RWPE2 (cell line): Measurements from ENCODE around the gene PEAK1.
A peak's percentile ranks its signal among the peaks of the same experiment; 100 is the strongest.

ENCODE experiments used
- ATAC-seq: fragments of 200-7000 bp; cut with Tn5 transposase; 3 replicates; pipeline ENCODE4 v1.9.1; 2021; ENCODE audit warnings: low read depth
- DNase-seq: peaks from one replicate; pipeline ENCODE4 v3.0.0-alpha.2; 2020; ENCODE audit warnings: low spot score
- H3K27ac ChIP-seq: fragments of 450-650 bp; 2 replicates; pipeline ENCODE4 v1.5.1; 2017; ENCODE audit warnings: mild to moderate bottlenecking; ENCODE audit not compliant: poor library complexity, severe bottlenecking
- H3K27me3 ChIP-seq: fragments of 250-450 bp; sonication (Bioruptor Pico); 2 replicates; pipeline ENCODE4 v1.5.1; 2021; ENCODE audit warnings: mild to moderate bottlenecking, moderate library complexity; ENCODE audit not compliant: insufficient read depth, poor library complexity, severe bottlenecking
- H3K36me3 ChIP-seq: fragments of 250-450 bp; sonication (Bioruptor Pico); 2 replicates; pipeline ENCODE4 v1.5.1; 2020; ENCODE audit warnings: low read depth, mild to moderate bottlenecking, moderate library complexity
- H3K4me1 ChIP-seq: fragments of 250-450 bp; sonication (Bioruptor Pico); 2 replicates; pipeline ENCODE4 v1.5.1; 2021; ENCODE audit warnings: mild to moderate bottlenecking, moderate library complexity; ENCODE audit not compliant: insufficient read depth, poor library complexity, severe bottlenecking
- H3K4me3 ChIP-seq: fragments of 250-450 bp; sonication (Bioruptor Pico); 2 replicates; pipeline ENCODE4 v1.5.1; 2021; ENCODE audit warnings: mild to moderate bottlenecking, moderate library complexity; ENCODE audit not compliant: severe bottlenecking
- H3K9me3 ChIP-seq: fragments of 250-450 bp; sonication (Bioruptor Pico); 2 replicates; pipeline ENCODE4 v1.5.1; 2021; ENCODE audit warnings: mild to moderate bottlenecking, moderate library complexity; ENCODE audit not compliant: severe bottlenecking
- TF ChIP-seq, protein P1 (sequence below): fragments of 450-650 bp; IDR thresholded peaks from one replicate; pipeline ENCODE4 v1.5.1; 2017; ENCODE audit warnings: mild to moderate bottlenecking, moderate library complexity; ENCODE audit not compliant: poor library complexity, severe bottlenecking

Gene PEAK1

GRCh38 chr15:77064539-77065308 is 355.2 kb downstream of the PEAK1 start:
- ATAC-seq (peak; percentile 78), DNase-seq (no peak)
- peak overlapping the region; percentile 61 for H3K27ac ChIP-seq
- TF ChIP-seq, protein P1, sequence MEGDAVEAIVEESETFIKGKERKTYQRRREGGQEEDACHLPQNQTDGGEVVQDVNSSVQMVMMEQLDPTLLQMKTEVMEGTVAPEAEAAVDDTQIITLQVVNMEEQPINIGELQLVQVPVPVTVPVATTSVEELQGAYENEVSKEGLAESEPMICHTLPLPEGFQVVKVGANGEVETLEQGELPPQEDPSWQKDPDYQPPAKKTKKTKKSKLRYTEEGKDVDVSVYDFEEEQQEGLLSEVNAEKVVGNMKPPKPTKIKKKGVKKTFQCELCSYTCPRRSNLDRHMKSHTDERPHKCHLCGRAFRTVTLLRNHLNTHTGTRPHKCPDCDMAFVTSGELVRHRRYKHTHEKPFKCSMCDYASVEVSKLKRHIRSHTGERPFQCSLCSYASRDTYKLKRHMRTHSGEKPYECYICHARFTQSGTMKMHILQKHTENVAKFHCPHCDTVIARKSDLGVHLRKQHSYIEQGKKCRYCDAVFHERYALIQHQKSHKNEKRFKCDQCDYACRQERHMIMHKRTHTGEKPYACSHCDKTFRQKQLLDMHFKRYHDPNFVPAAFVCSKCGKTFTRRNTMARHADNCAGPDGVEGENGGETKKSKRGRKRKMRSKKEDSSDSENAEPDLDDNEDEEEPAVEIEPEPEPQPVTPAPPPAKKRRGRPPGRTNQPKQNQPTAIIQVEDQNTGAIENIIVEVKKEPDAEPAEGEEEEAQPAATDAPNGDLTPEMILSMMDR: peak; percentile 23
- H3K9me3 ChIP-seq: no peaks in the 10 kb centered on the region
- H3K4me1 ChIP-seq: peaks cover 68% of the 10 kb centered on the region
- 0 out of 2 replicates have a peak, but pooled peaks cover 9% of the 10 kb centered on the region for H3K36me3 ChIP-seq
- H3K4me3 ChIP-seq: no peak overlapping the region
- no peaks in the 10 kb centered on the region for H3K27me3 ChIP-seq

DNA sequence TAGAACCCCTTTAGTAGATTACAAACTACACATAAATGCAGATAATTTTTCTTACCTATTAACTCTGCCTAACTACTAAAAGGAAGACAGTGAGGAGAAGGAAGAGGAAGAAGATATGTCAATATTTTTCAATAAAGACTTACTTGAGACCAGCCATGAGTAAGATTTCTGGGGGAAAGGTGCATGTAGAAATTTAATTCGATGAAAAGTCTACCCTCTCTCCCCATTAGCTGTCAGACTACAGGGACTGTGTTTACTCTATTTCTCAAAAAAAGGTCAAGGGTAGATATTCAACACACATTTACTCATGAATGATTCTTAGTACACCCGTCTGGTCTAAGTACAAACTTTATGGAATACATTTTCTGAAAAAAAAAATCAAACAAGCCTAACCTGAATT is 355.8 kb downstream of the PEAK1 start:
- Histone ChIP-seq H3K36me3 (0 out of 2 replicates have a peak, but pooled peaks cover 8% of the 10 kb centered on the region), H3K4me3 (no peak overlapping the region), H3K4me1 (peaks cover 63% of the 10 kb centered on the region), H3K9me3 (no peaks in the 10 kb centered on the region), H3K27ac (peak overlapping the region; percentile 61), H3K27me3 (no peaks in the 10 kb centered on the region)
- TF ChIP-seq, protein P1: no peak
- ATAC-seq (no peak), DNase-seq (no peak)

DNA sequence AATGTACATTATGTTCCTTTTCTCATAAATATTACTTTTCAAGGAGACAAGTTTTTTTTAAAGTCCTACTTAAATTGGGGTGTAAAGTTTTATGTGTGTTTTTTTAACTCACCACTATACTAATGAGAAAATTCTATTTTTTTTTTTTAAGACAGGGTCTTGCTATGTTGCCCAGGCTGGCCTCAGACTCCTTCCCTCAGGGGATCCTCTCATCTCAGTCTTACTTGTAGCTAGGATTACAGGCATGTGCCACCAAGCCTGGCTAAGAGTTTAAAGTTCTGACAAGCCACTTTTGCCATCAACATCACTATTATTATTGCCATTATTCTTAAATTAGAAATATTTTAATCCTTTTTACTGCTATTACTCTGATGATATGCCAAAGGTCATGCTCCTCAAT is 356.7 kb downstream of the PEAK1 start:
- H3K36me3 ChIP-seq: 0 out of 2 replicates have a peak, but pooled peaks cover 4% of the 10 kb centered on the region
- no peak overlapping the region for H3K27ac ChIP-seq
- TF ChIP-seq, protein P1: no peak
- no peak for DNase-seq
- H3K4me3 ChIP-seq: no peak overlapping the region
- no peaks in the 10 kb centered on the region for H3K9me3 ChIP-seq
- peaks cover 66% of the 10 kb centered on the region for H3K4me1 ChIP-seq
- no peaks in the 10 kb centered on the region for H3K27me3 ChIP-seq
- ATAC-seq: no peak

GRCh38 chr15:77060546-77060945 is 359.4 kb downstream of the PEAK1 start:
- peaks cover 55% of the 10 kb centered on the region for H3K4me1 ChIP-seq
- DNase-seq: no peak
- TF ChIP-seq, protein P1: no peak
- ATAC-seq: no peak
- no peak overlapping the region for H3K27ac ChIP-seq
- no peak overlapping the region for H3K4me3 ChIP-seq
- H3K27me3 ChIP-seq: no peaks in the 10 kb centered on the region
- H3K36me3 ChIP-seq: peaks cover 7% of the 10 kb centered on the region
- no peaks in the 10 kb centered on the region for H3K9me3 ChIP-seq

DNA sequence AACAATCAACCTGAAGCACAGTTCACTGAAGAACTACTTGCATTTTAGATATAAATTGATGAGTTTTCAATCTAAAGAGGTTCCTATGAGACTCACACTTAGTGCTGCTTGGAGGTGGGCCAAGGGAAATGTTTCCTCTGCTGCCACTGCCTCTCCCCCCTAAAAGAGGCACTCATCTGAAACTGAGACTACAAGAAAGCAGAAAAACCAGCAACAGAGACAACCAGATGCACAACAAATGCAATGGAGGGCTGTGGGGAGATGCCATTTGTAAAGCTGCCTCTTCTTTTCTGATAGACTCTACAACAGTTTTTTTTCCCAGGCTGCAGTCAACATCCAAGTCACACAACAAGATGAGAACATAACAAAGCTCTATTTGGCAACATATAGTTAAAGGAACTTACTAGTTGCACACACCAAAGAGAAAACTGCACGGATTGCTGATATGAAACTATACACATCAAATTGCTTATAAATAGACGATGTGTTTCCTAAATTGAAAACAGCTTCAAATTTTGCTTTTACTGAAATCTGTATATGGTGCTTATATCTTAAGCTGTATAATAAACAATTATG is 360.0 kb downstream of the PEAK1 start:
- no peaks in the 10 kb centered on the region for H3K9me3 ChIP-seq
- peaks cover 10% of the 10 kb centered on the region for H3K36me3 ChIP-seq
- no peaks in the 10 kb centered on the region for H3K27me3 ChIP-seq
- no peak for DNase-seq
- TF ChIP-seq, protein P1: no peak
- H3K4me3 ChIP-seq: no peak overlapping the region
- peaks cover 48% of the 10 kb centered on the region for H3K4me1 ChIP-seq
- no peak overlapping the region for H3K27ac ChIP-seq
- no peak for ATAC-seq
